ENCODE data around the gene HRK. TPM values are rescaled to one million over a fixed set of nuclear protein-coding genes. Genes with fewer than 3 reads are reported as not detected.

Gene HRK
- polyA plus RNA-seq, 3 donors: 0.15 TPM; not detected in 2

- Histone ChIP-seq H3K9ac (ENCODE audit: insufficient read depth, low read length, poor library complexity, severe bottlenecking) (no peak overlapping the region), H3K4me3 (replicated peaks in 1 of 3; ENCODE audit: low read depth in 2 of 3, low read length in 3 of 3) (no peak overlapping the region), H3K4me1 (ENCODE audit: control insufficient read depth in 1 of 2, insufficient read depth in 2 of 2, low read length in 2 of 2) (peaks cover 0 to 22% of the 10 kb centered on the region in 2 donors), H3K27ac (ENCODE audit: low read depth in 1 of 2, low read length in 2 of 2) (no peak overlapping the region), H2AFZ (ENCODE audit: insufficient read depth, low read depth, low read length, poor library complexity, severe bottlenecking) (no peak overlapping the region), H3K36me3 (replicated peaks in 1 of 2; ENCODE audit: control insufficient read depth in 1 of 2, insufficient read depth in 2 of 2, low read length in 2 of 2) (no peaks in the 10 kb centered on the region), H3K9me3 (replicated peaks in 1 of 2; ENCODE audit: control insufficient read depth in 1 of 2, insufficient read depth in 1 of 2, low read length in 2 of 2) (peaks cover 5 to 30% of the 10 kb centered on the region in 2 donors), H3K79me2 (ENCODE audit: insufficient read depth, low read length) (no peaks in the 10 kb centered on the region), H4K20me1 (ENCODE audit: insufficient read depth, low read length) (no peaks in the 10 kb centered on the region), H3K27me3 (ENCODE audit: control insufficient read depth in 2 of 2, insufficient read depth in 2 of 2, low read length in 2 of 2) (peaks cover 49 to 56% of the 10 kb centered on the region in 2 donors), H3K4me2 (replicated peaks; ENCODE audit: extremely low read depth, low read length, poor library complexity, severe bottlenecking) (no peak overlapping the region)
- intact Hi-C loops (cut with micrococcal nuclease): no loop called here
- no peak for DNase-seq
- WGBS (ENCODE audit: insufficient coverage): 14% methylated on average over 6 of the region's 19 CpGs
- Mint-ChIP-seq H3K9me3 (peaks cover 0 to 28% (median 17%) of the 10 kb centered on the region in 7 donors), H3K4me1 (peaks cover 15% of the 10 kb centered on the region), H3K27ac (no peak overlapping the region), H3K36me3 (peaks cover 3 to 5% of the 10 kb centered on the region in 2 donors), H3K27me3 (ENCODE audit: low read depth in 3 of 3) (peaks cover 60 to 85% (median 76%) of the 10 kb centered on the region in 3 donors), H3K4me3 (peak overlapping the region in 1 of 2 donors; percentile 62)
- no peak for TF ChIP-seq CTCF (IDR thresholded peaks at IDR 0.05)
Measured at GRCh38 chr12:116876151-116876869, 4.9 kb downstream of the HRK start.

- 95% methylated on average over 3 of the region's 4 CpGs for WGBS (ENCODE audit: insufficient coverage)
- Histone ChIP-seq H3K9ac (ENCODE audit: insufficient read depth, low read length, poor library complexity, severe bottlenecking) (no peak overlapping the region), H3K4me3 (replicated peaks in 1 of 3; ENCODE audit: low read depth in 2 of 3, low read length in 3 of 3) (no peak overlapping the region), H3K79me2 (ENCODE audit: insufficient read depth, low read length) (no peaks in the 10 kb centered on the region), H3K36me3 (replicated peaks in 1 of 2; ENCODE audit: control insufficient read depth in 1 of 2, insufficient read depth in 2 of 2, low read length in 2 of 2) (no peaks in the 10 kb centered on the region), H3K27ac (ENCODE audit: low read depth in 1 of 2, low read length in 2 of 2) (no peak overlapping the region), H3K27me3 (ENCODE audit: control insufficient read depth in 2 of 2, insufficient read depth in 2 of 2, low read length in 2 of 2) (peaks cover 37 to 44% of the 10 kb centered on the region in 2 donors), H2AFZ (ENCODE audit: insufficient read depth, low read depth, low read length, poor library complexity, severe bottlenecking) (no peak overlapping the region), H3K9me3 (replicated peaks in 1 of 2; ENCODE audit: control insufficient read depth in 1 of 2, insufficient read depth in 1 of 2, low read length in 2 of 2) (peaks cover 5 to 18% of the 10 kb centered on the region in 2 donors), H4K20me1 (ENCODE audit: insufficient read depth, low read length) (no peaks in the 10 kb centered on the region), H3K4me2 (replicated peaks; ENCODE audit: extremely low read depth, low read length, poor library complexity, severe bottlenecking) (no peak overlapping the region), H3K4me1 (ENCODE audit: control insufficient read depth in 1 of 2, insufficient read depth in 2 of 2, low read length in 2 of 2) (peaks cover 0 to 11% of the 10 kb centered on the region in 2 donors)
- Mint-ChIP-seq H3K36me3 (peaks cover 0 to 3% of the 10 kb centered on the region in 2 donors), H3K9me3 (peaks cover 0 to 22% (median 17%) of the 10 kb centered on the region in 7 donors), H3K27ac (no peak overlapping the region), H3K27me3 (ENCODE audit: low read depth in 3 of 3) (peaks cover 52 to 74% (median 67%) of the 10 kb centered on the region in 3 donors), H3K4me3 (peak overlapping the region in 1 of 2 donors; percentile 3), H3K4me1 (peaks cover 6% of the 10 kb centered on the region)
- intact Hi-C loops (cut with micrococcal nuclease): no loop called here
- no peak for TF ChIP-seq CTCF (IDR thresholded peaks at IDR 0.05)
- DNase-seq: no peak
Measured at GRCh38 chr12:116874324-116874995, 6.8 kb downstream of the HRK start.
